Measurements from ENCODE around the gene MST1. TPM values are rescaled to one million over a fixed set of nuclear protein-coding genes. Genes with fewer than 3 reads are reported as not detected.

The MST1 gene
- total RNA-seq, 1 donor from 2014 or later: 838 TPM

DNA sequence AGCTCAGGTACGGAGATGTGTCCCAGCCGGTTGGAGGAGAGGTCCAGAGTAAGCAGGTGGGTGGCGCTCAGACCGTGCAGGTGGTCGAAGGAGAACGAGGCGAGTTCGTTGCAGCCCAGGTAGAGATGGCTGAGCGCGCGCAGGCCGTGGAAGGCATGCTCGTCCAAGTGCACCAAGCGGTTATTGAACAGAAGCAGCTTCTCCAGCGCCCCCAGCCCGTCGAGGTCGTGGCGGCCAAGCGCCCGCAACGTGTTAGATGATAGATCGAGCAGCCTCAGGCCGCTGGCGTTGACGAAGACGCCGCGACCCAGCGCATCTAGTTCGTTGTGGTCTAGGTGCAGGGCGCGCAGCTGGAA, 29.6 kb upstream of the MST1 start:
- ATAC-seq (no peak), DNase-seq (ENCODE audit: low spot score) (no peak)

DNA sequence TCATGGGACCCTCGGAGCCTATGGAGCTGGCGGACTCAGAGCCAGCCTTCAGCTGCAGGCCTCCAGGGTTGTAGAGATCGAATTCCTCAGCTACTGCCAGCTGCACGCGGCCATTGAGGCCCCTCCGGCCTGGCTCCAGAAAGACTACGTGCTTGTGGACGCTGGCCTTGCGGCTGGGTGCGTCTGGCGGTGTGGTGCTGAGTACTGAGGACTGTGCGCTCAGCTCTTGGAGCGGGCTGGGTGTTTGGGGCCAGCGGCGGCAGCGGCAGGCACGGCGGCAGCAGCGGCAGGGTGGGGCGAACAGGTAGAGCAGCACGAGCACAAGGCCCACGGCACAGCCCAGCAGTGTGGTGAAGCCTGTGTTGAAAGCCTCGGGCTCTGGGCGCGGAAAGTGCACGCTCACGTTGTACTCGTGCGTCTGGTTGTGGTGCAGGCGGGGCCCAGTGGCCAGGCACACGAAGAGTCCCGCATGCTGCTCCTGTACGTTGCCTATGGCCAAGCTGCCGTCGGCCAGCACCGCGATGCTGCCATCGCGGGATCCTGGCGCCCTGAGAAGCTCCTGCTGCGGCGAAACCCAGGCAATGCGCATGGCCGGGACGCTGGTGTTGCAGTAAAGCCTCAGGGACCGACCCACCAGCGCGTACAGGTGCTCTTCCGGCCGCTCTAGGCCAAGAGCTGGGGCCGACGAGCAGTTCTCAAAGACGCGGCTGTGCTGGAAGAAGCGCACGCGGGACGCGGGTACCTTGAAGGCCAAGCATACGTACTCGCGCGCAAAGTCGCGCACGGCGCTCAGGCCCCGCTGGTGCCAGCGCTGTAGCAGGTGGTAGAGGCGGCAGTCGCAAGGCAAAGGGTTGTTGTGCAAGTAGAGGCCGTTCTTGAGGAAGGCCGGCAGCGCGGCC, 28.9 kb upstream of the MST1 start:
- DNase-seq (ENCODE audit: low spot score) (peak; percentile 54), ATAC-seq (no peak)

DNA sequence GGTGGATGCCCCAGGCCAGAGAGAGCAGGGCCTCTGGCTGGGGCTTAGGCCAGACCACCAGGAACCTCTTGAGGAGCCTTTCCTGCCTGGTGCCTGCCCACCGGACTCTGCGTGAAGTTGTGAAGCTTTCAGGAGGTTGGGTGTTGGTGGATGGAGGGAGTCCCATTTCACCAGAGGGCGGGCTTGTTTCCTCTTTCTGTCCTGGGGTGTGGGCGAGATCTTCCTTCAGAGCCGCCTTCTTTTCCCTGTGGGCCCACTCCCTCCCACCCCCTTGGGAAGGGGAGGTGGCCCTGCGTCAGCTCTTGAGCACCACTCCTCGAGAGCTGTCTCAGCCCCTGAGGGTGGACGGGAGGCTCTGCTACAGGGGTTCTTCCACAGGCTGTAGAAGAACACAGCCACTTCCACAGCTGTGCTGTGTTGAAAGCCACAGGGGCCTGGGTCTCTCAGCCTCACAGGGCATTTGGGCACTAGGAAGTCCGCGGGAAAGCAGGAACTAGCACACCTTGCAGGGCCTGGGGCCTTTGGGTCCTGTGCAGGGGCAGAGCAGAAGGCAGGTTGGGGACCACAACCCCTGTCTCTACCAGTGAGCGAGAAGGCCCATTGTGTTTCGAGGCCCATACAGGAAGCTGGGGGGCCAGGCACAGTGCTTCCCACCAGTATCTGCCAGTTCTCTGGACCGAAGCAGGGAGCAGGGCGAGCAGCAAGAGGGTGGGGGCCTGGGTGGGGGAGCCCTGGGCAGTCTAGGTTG, 28.1 kb upstream of the MST1 start:
- peak; percentile 45 for DNase-seq (ENCODE audit: low spot score)

DNA sequence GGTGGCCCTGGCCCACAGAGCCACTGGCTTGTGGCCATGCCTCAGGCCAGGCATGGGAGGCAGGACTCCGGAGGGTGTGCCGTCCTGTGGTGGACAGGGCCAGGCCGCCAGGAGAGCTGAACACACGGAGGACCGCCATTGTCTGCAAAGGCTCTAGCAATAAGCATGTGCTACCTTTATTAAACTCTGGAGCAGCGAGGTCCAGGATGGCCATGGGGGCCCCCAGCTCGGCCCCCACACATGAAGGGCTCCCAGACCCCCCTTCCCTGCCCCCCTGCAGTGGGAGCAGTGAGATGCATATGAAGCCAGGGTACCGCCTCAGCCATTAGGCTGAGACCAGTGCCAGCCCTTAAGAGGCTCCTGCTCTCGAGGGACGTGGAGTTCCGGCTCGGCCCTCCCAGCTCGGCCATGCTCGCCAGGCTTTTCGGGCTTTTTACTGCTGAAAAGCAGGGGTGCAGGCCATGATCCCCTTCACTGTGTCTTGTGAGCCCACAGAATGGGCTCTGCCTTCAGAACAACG, 27.5 kb upstream of the MST1 start:
- no peak for ATAC-seq
- DNase-seq (ENCODE audit: low spot score): no peak

More for the DNA sequence above, 28.1 kb upstream of the MST1 start:
- no peak for ATAC-seq

GRCh38 chr3:49716169-49716568, 26.9 kb upstream of the MST1 start:
- ATAC-seq: no peak
- no peak for DNase-seq (ENCODE audit: low spot score)

- ATAC-seq: no peak
- DNase-seq (ENCODE audit: low spot score): peak; percentile 49
These were observed 26.4 kb upstream of the MST1 start for GRCh38 chr3:49715611-49716121.

- ATAC-seq (no peak), DNase-seq (ENCODE audit: low spot score) (no peak)
These were observed 25.7 kb upstream of the MST1 start for GRCh38 chr3:49714728-49715550.

- ATAC-seq (no peak), DNase-seq (ENCODE audit: low spot score) (no peak)
These were observed 24.2 kb upstream of the MST1 start for GRCh38 chr3:49713336-49714105.

DNA sequence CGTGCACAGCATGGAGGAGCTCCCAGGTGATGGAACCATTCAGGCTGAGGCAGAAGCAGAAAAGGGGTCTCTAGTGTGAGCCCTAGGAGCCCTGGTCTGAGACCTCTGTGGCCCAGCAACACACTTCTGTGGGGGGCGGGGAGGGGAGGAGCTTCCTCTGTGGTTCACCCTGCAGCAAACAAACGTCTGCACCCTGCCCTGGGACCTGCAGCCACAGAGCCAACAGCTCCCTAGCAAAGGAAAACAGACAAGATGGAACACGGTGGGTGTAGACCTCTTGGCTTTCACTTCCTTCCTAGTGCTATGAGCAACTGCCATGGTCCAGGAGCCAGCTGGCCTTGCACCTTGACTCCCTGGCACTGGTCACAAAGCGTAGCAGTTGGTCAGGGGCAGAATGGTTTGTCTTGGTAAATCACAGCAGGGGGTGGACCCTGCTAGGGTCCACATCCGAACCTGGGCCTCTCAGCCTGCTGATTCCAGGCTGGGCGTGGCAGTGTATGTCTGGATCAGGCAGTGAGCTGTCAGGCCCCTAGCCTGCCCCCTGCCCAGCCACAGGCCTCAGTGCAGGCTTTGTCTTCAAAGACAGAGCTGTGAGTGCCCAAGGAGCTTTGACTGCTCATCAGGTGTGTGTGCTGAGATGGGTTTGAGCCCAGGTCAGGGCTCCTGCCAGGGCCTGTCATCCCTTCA, 23.5 kb upstream of the MST1 start:
- ATAC-seq: peak; percentile 10

DNA sequence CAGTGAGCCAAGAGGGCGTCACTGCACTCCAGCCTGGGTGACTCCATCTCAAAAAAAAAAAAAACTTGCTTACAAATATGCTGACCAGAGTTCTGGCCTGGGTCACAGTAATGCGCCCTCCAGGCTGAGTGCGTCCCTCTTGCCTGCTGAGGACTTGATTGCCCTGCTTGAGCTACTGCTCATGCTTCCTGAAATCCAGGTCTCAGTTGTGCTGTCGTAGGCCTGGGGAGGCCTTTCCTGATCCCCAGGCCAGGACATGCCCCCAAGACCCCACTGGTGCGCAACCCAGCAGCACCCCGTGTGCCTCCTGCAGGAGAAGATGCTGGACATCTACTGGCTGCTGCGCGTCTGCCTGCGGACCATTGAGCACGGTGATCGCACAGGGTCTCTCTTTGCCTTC, 22.9 kb upstream of the MST1 start:
- DNase-seq (ENCODE audit: low spot score) (no peak), ATAC-seq (no peak)

More for the DNA sequence above, 23.5 kb upstream of the MST1 start:
- peak; percentile 45 for DNase-seq (ENCODE audit: low spot score)

GRCh38 chr3:49711489-49711888, 22.2 kb upstream of the MST1 start:
- no peak for DNase-seq (ENCODE audit: low spot score)
- ATAC-seq: no peak

GRCh38 chr3:49709852-49710251, 20.6 kb upstream of the MST1 start:
- no peak for ATAC-seq
- DNase-seq (ENCODE audit: low spot score): no peak

- ATAC-seq (no peak), DNase-seq (ENCODE audit: low spot score) (no peak)
These were observed 17.8 kb upstream of the MST1 start for GRCh38 chr3:49707113-49707480.

DNA sequence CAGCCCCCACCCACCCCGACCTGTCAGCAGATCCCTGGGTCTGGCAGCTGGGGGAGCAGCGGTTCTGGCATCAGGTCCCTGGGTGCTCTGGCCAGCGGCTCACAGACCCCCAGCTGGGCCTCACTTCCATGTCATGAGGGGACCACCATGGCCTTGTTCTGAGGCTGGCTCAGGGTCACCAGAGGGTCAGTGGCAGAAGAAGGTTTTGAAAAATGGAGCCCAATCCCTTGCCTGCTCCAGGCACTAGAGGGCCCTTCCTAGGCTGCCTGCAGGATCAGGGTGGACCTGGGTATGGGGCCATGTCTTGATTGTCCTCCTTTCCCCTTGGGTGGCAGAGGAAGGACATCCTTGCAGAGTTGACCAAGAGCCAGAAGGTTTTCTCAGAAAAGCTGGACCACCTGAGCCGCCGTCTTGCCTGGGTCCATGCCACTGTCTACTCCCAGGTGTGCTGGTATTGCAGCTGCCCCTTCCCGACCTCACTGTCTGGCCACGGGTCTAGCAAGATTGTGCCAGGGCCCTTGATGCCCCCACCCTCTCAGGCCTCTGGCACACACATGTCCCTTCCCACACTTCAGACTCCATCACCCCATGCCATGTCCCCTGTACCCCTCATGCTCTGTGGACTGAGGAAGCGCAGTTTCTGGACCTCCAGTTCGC, 17.3 kb upstream of the MST1 start:
- no peak for DNase-seq (ENCODE audit: low spot score)
- ATAC-seq: no peak

DNA sequence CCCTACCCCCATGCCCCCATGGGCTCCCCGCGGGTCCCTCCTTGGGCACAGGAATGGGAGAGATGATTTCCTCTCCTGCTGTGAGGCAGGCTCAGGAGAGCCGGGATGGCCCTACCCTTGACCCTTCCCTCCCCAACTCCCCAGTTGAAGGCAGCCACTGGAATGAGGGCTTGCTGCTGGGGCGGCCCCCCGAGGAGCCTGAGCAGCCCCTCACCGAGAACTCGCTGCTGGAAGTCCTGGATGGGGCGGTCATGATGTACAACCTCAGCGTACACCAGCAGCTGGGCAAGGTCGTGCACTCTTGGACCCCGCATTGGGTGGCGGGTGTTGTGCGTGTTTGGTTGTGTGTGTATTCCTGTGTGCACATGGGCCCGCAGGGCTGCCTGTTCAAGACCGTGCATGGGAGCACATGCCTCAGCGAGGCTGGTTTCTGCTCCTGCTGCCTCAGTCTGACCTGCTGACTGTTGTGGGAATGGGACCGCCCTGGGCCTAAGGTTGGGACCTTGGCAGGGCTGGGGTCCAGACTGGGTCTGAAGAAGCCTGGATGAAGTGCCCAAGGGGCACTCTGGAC, 16.2 kb upstream of the MST1 start:
- DNase-seq (ENCODE audit: low spot score) (no peak), ATAC-seq (no peak)

DNA sequence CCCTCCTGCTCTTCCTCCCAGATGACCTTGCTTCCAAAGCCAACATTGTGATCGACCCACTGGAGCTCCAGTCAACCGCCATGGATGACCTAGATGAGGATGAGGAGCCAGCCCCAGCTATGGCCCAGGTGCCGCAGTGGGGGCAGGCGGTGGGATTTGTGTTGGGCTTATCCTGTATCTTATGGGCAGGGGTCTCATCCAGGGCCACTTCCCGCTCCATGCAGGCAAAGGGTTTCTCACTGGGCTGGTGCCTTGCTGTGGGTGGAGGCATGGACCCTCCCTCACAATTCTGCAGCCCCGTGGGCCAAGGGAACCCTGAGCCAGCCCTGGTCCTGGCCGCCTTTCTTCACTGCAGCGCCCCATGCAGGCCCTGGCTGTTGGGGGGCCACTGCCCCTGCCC, 15.4 kb upstream of the MST1 start:
- ATAC-seq: no peak
- no peak for DNase-seq (ENCODE audit: low spot score)

DNA sequence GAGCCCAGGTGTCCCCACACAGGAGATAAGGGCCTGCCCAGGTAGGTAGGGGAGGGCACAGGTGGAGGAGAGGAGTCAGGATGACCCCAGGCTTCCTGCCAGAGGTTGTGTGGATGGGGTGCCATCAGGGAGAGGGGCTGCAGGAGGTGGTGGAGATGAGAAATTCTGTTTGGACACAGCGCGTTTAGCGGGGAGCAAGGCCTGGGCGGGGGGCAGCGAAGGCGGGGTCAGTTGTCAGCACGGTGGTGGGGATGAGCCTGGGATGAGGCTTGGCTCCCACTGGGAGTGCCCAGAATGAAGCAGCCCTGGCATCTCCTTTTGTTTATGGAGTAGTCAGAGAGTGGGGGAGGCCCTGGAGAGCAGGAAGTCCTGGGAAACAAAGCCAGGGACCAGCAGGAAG, 14.7 kb upstream of the MST1 start:
- no peak for DNase-seq (ENCODE audit: low spot score)
- ATAC-seq: no peak

- ATAC-seq (peak; percentile 83), DNase-seq (ENCODE audit: low spot score) (no peak)
These were observed 14.2 kb upstream of the MST1 start for GRCh38 chr3:49703443-49703927.

DNA sequence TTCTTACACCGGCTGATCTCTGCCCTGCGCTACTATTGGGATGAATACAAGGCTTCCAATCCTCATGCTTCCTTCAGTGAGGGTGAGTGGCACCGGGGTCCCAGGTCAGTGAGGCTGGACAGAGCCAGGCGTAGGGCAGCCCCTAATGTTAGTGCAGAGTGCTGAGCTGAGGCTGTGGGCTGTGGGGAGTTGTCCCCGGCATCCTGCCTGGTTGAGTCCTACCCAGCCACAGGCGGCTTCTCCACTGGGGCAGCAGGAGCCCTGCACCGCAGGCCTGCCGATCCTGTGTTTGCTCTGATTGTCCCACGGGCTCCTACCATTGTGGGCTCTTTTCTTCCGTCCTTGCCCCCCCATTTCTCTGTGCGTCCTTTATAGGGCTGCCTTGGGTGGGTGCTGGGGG, 13.4 kb upstream of the MST1 start:
- DNase-seq (ENCODE audit: low spot score) (no peak), ATAC-seq (no peak)
